Adrenal gland (tissue), 12 donors: ENCODE measurements around the gene RALGAPA2. TPM values are rescaled to one million over a fixed set of nuclear protein-coding genes. Genes with fewer than 3 reads are reported as not detected.

Source experiments
- DNase-seq, 7 donors: peaks; one replicate each; pipeline ENCODE4 v3.0.0-alpha.2; 2019 to 2020
- H3K27ac ChIP-seq, 5 donors: fragments of 200-600 bp; sonication (generic) in 4 of 5; 1 replicate in 3 of 5; 2 replicates in 2 of 5; pipeline versions ENCODE4 v1.5.1 to v1.8.0; 2016 to 2020; ENCODE audit warnings: mild to moderate bottlenecking in 1 of 5
- H3K27me3 ChIP-seq: fragments of 200-600 bp; 2 replicates; pipeline ENCODE4 v1.8.0; 2021
- H3K36me3 ChIP-seq, 2 donors: fragments of 200-600 bp; replicated peaks in 1 of 2; 1 replicate in 1 of 2; 2 replicates in 1 of 2; pipeline versions ENCODE4 v1.5.1 to v1.8.0; 2018 to 2022
- H3K4me1 ChIP-seq, 2 donors: fragments of 200-600 bp; replicated peaks in 1 of 2; 1 replicate in 1 of 2; 2 replicates in 1 of 2; pipeline versions ENCODE4 v1.5.1 to v1.8.0; 2018 to 2021
- H3K4me3 ChIP-seq, 4 donors: fragments of 200-600 bp; sonication (generic) in 3 of 4; one replicate each; pipeline ENCODE4 v1.5.1; 2016 to 2018
- H3K9me3 ChIP-seq, 3 donors: fragments of 200-600 bp; sonication (generic) in 1 of 3; replicated peaks in 1 of 3; 1 replicate in 2 of 3; 2 replicates in 1 of 3; pipeline versions ENCODE4 v1.5.1 to v1.8.0; 2016 to 2021
- CTCF ChIP-seq, 6 experiments: fragments of 450-650 bp in 4 of 6; fragments of 200-600 bp in 2 of 6; sonication (generic) in 1 of 6; IDR thresholded peaks; 1 replicate in 5 of 6; 2 replicates in 1 of 6; pipeline versions ENCODE4 v1.5.1 to v1.8.0; 2016 to 2021; ENCODE audit warnings: antibody characterized with exemption in 6 of 6, mild to moderate bottlenecking in 2 of 6, moderate library complexity in 1 of 6
- POLR2A ChIP-seq, 2 donors: fragments of 450-650 bp; IDR thresholded peaks; one replicate each; pipeline ENCODE4 v1.6.1; 2017; ENCODE audit warnings: antibody characterized with exemption in 2 of 2, mild to moderate bottlenecking in 2 of 2, moderate library complexity in 1 of 2
- WGBS, 4 donors: extraction: QIAGEN DNeasy Blood & Tissue Kit in 2 of 4; methylation state at CpG; one replicate each; pipeline versions ENCODE4 v1.1.5 to v1.1.7; 2013 to 2017; 5-methylcytosine and 5-hydroxymethylcytosine counted together
- intact Hi-C, 2 donors: fragments of 100-400 bp; cut with DNase I; formaldehyde crosslinking; loops; one replicate each; pipeline versions ENCODE4 v1.14.1 to v1.15.0; 2022 to 2023
- polyA plus RNA-seq, 3 donors: library from polyadenylated mRNA; stranded (reverse); fragments of 200-250 nt in 2 of 3; fragments of 350-450 nt in 1 of 3; fragmentation: Illumina TruSeq in 1 of 3; extraction: RNeasy Lipid Tissue Mini Kit (QIAGEN cat#74804) in 1 of 3; gene quantifications; one replicate each; pipeline ENCODE4 v1.2.3, GENCODE V29; 2013 to 2014
- total RNA-seq, 9 donors: library from RNA; depleted of rRNA in 4 of 9; stranded (reverse); fragments of >200 nt in 4 of 9; fragments of 120-200 nt in 1 of 9; fragmentation: NEBNext Ultra II Directional in 1 of 9; extraction: Animal tissue kit (Norgen Biotek cat#: 25700) in 1 of 9; gene quantifications; one replicate each; pipeline versions ENCODE4 v1.1.0 to v1.2.4, GENCODE V29; 2013 to 2023
- donor health status: healthy with polysubstance abuse.
- donor health status: Bipolar disorder and iron deficiency.
- donor health status: DM: yes; HTN: yes; CAD: no.
- donor health status: DM: no; HTN: no; CAD: no.
- donor health status: DM: no; HTN: no; CAD: no.
- donor health status: DM: yes; HTN: yes; CAD: no.

The RALGAPA2 gene
- total and polyA plus RNA-seq, 12 donors = 3.7 to 39.6 (median 20.7) TPM

GRCh38 chr20:20566516-20566915 lies 145.9 kb downstream of the RALGAPA2 start:
- Histone ChIP-seq H3K27me3 (no peaks in the 10 kb centered on the region), H3K27ac (no peak overlapping the region), H3K4me1 (no peaks in the 10 kb centered on the region), H3K9me3 (no peaks in the 10 kb centered on the region), H3K4me3 (no peak overlapping the region), H3K36me3 (peaks cover 0 to 6% of the 10 kb centered on the region in 2 donors)
- WGBS, 4 donors = 91 to 96% (median 92%) methylated on average over 1 of the region's 1 CpG
- no peak for TF ChIP-seq CTCF (IDR thresholded peaks at IDR 0.05)
- no peak for TF ChIP-seq POLR2A (IDR thresholded peaks at IDR 0.05)
- intact Hi-C loops = loop anchor here in 1 of 2 donors (2.0 kb wide), 1 partner anchor 204 kb away; no protein-coding TSS in a partner anchor
- no peak for DNase-seq

GRCh38 chr20:20564279-20564678 lies 148.2 kb downstream of the RALGAPA2 start:
- intact Hi-C loops = no loop called here
- Histone ChIP-seq H3K4me3 (no peak overlapping the region), H3K27me3 (no peaks in the 10 kb centered on the region), H3K27ac (no peak overlapping the region), H3K4me1 (no peaks in the 10 kb centered on the region), H3K36me3 (no peaks in the 10 kb centered on the region), H3K9me3 (no peaks in the 10 kb centered on the region)
- TF ChIP-seq CTCF (IDR thresholded peaks at IDR 0.05) (no peak), POLR2A (IDR thresholded peaks at IDR 0.05) (no peak)
- no peak for DNase-seq

- H3K27ac ChIP-seq = no peak overlapping the region
- intact Hi-C loops = no loop called here
- no peaks in the 10 kb centered on the region for H3K9me3 ChIP-seq
- H3K4me1 ChIP-seq = no peaks in the 10 kb centered on the region
- no peak overlapping the region for H3K4me3 ChIP-seq
- no peak for DNase-seq
- H3K36me3 ChIP-seq = no peaks in the 10 kb centered on the region
- WGBS, 4 donors = 95 to 97% (median 95%) methylated on average over 4 of the region's 4 CpGs
- no peaks in the 10 kb centered on the region for H3K27me3 ChIP-seq
- TF ChIP-seq CTCF (IDR thresholded peaks at IDR 0.05) (no peak), POLR2A (IDR thresholded peaks at IDR 0.05) (no peak)
These were observed 149.9 kb downstream of the RALGAPA2 start for GRCh38 chr20:20562507-20562906.

- Histone ChIP-seq H3K27ac (no peak overlapping the region), H3K36me3 (no peaks in the 10 kb centered on the region), H3K27me3 (no peaks in the 10 kb centered on the region), H3K4me1 (no peaks in the 10 kb centered on the region), H3K4me3 (no peak overlapping the region), H3K9me3 (no peaks in the 10 kb centered on the region)
- TF ChIP-seq POLR2A (IDR thresholded peaks at IDR 0.05) (no peak), CTCF (IDR thresholded peaks at IDR 0.05) (no peak)
- intact Hi-C loops = no loop called here
- no peak for DNase-seq
These were observed 150.6 kb downstream of the RALGAPA2 start for GRCh38 chr20:20561841-20562240.
